ELF-1 (cell line): ENCODE measurements around the gene NAGS.
"Not testable (repeated sequence)": the region's sequence is repeated elsewhere in the genome, so short reads cannot be mapped to it uniquely, and the experiment has no call there.

Experiments
- DNase-seq: peaks from one replicate; pipeline ENCODE4 v3.0.0-alpha.2; 2016; ENCODE audit warnings: low read depth, low spot score

Gene NAGS

GRCh38 chr17:44039829-44040635 lies 35.6 kb downstream of the NAGS start:
- DNase-seq: no peak

DNA sequence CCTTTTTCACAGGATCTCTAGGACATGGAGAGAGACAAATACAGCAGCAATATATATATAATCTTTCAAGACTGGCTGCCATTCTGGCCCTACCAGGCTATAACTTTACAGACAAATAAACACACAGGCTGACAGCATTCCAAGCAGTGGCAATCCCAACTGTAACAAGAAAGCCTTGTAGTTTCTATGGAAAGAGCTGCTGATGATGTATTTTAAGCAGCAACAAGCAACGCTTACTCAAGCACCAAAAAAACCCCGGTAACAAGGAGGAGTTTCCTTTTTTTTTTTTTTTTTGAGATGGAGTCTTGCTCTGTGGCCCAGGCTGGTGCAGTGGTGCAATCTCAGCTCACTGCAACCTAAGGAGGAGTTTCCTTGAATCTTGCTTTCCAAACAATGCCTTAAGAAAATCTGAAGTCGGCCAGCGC lies 38.9 kb downstream of the NAGS start:
- DNase-seq: no peak

- no peak for DNase-seq
Observed at GRCh38 chr17:44044071-44044470, 39.6 kb downstream of the NAGS start.

GRCh38 chr17:44045486-44045885 lies 41.1 kb downstream of the NAGS start:
- DNase-seq: no peak

DNA sequence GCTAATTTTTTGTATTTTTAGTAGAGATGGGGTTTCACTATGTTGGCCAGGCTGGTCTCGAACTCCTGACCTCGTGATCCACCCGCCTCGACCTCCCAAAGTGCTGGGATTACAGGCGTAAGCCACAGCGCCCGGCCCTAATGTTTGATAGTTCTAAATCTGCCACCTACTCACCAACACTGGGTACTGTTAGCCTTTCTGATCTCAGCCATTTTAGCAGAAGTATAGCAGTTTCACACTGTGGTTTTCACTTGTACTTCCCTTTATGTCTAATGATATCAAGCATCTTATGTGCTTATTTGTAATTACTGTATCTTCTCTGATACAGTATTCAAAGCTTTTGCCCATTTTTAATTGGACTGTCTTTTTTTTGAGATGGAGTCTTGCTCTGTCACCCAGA lies 42.5 kb downstream of the NAGS start:
- DNase-seq: not testable (repeated sequence)

GRCh38 chr17:44049294-44050060 lies 45.1 kb downstream of the NAGS start:
- no peak for DNase-seq

GRCh38 chr17:44053125-44053872 lies 48.9 kb downstream of the NAGS start:
- no peak for DNase-seq
